MM.1S (cell line): ENCODE measurements around the gene HSD11B1L.

Experiments
- DNase-seq: peaks from one replicate; pipeline ENCODE4 v3.0.0-alpha.2; 2015
- H2AFZ ChIP-seq: fragments of 300-600 bp; sonication (generic); 2 replicates; pipeline ENCODE4 v1.6.0; 2016; ENCODE audit warnings: antibody characterized with exemption, low read length
- H3F3A ChIP-seq: fragments of 300-600 bp; sonication (generic); 2 replicates; pipeline ENCODE4 v1.6.1; 2016; ENCODE audit warnings: mild to moderate bottlenecking, antibody characterized with exemption, low read length, moderate library complexity, mixed read lengths; ENCODE audit not compliant: insufficient read depth
- H3K27ac ChIP-seq: fragments of 300-600 bp; sonication (generic); 2 replicates; pipeline ENCODE4 v1.5.1; 2016; ENCODE audit warnings: mild to moderate bottlenecking, low read length
- H3K27me3 ChIP-seq: fragments of 300-600 bp; sonication (generic); replicated peaks from 2 replicates; pipeline ENCODE4 v1.6.0; 2016; ENCODE audit warnings: low read length; ENCODE audit not compliant: insufficient read depth
- H3K36me3 ChIP-seq: fragments of 300-600 bp; sonication (generic); replicated peaks from 2 replicates; pipeline ENCODE4 v1.6.1; 2016; ENCODE audit warnings: mild to moderate bottlenecking, low read length, mixed read lengths; ENCODE audit not compliant: insufficient read depth
- H3K4me1 ChIP-seq: fragments of 300-600 bp; sonication (generic); 2 replicates; pipeline ENCODE4 v1.6.1; 2016; ENCODE audit warnings: low read length, mixed read lengths
- H3K4me2 ChIP-seq: fragments of 300-600 bp; sonication (generic); 2 replicates; pipeline ENCODE4 v1.6.0; 2016; ENCODE audit warnings: low read depth, low read length
- H3K4me3 ChIP-seq: fragments of 300-600 bp; sonication (generic); 2 replicates; pipeline ENCODE4 v1.5.1; 2016; ENCODE audit warnings: low read length, mixed read lengths
- H3K79me2 ChIP-seq: fragments of 300-600 bp; sonication (generic); 2 replicates; pipeline ENCODE4 v1.6.1; 2016; ENCODE audit warnings: mixed run types, low read length, mixed read lengths
- H3K9ac ChIP-seq: fragments of 300-600 bp; sonication (generic); 2 replicates; pipeline ENCODE4 v1.6.1; 2016; ENCODE audit warnings: low read length, mixed read lengths
- H3K9me2 ChIP-seq: fragments of 300-600 bp; sonication (generic); replicated peaks from 2 replicates; pipeline ENCODE4 v1.6.1; 2016; ENCODE audit warnings: mild to moderate bottlenecking, low read length, mixed read lengths; ENCODE audit not compliant: insufficient read depth
- H3K9me3 ChIP-seq: fragments of 300-600 bp; sonication (generic); replicated peaks from 2 replicates; pipeline ENCODE4 v1.6.1; 2016; ENCODE audit warnings: mild to moderate bottlenecking, low read length, mixed read lengths; ENCODE audit not compliant: insufficient read depth
- H4K20me1 ChIP-seq: fragments of 300-600 bp; sonication (generic); 2 replicates; pipeline ENCODE4 v1.6.1; 2016; ENCODE audit warnings: mild to moderate bottlenecking, low read length, moderate library complexity, mixed read lengths; ENCODE audit not compliant: insufficient read depth
- CTCF ChIP-seq: fragments of 300-600 bp; sonication (generic); IDR thresholded peaks from 2 replicates; pipeline ENCODE4 v1.5.1; 2016; ENCODE audit warnings: antibody characterized with exemption, low read length, mixed read lengths
- EZH2 ChIP-seq: fragments of 300-600 bp; sonication (generic); optimal IDR thresholded peaks from 2 replicates; pipeline ENCODE3; 2017; ENCODE audit warnings: low read depth, mild to moderate bottlenecking, antibody characterized with exemption, low read length, mixed read lengths
- EZH2phosphoT487 ChIP-seq: fragments of 300-600 bp; sonication (generic); IDR thresholded peaks from 2 replicates; pipeline ENCODE4 v1.6.1; 2018; ENCODE audit warnings: antibody characterized with exemption, low read length

HSD11B1L gene

GRCh38 chr19:5651361-5651760, 29.5 kb upstream of the HSD11B1L start:
- no peaks in the 10 kb centered on the region for H3K4me1 ChIP-seq
- H3K27me3 ChIP-seq, result no peaks in the 10 kb centered on the region
- H3K9ac ChIP-seq, result no peak overlapping the region
- no peak overlapping the region for H2AFZ ChIP-seq
- no peak for DNase-seq
- no peak for TF ChIP-seq EZH2phosphoT487
- TF ChIP-seq EZH2, result no peak
- no peak for TF ChIP-seq CTCF
- no peak overlapping the region for H3K4me3 ChIP-seq
- no peaks in the 10 kb centered on the region for H3K9me2 ChIP-seq
- no peak overlapping the region for H3K4me2 ChIP-seq
- no peaks in the 10 kb centered on the region for H3F3A ChIP-seq
- peaks cover 67% of the 10 kb centered on the region for H3K79me2 ChIP-seq
- no peaks in the 10 kb centered on the region for H3K9me3 ChIP-seq
- peaks cover 15% of the 10 kb centered on the region for H4K20me1 ChIP-seq
- no peak overlapping the region for H3K27ac ChIP-seq
- H3K36me3 ChIP-seq, result peaks cover 67% of the 10 kb centered on the region

- peaks cover 9% of the 10 kb centered on the region; the same call in 1 of the 2 replicates for H4K20me1 ChIP-seq
- H3K27me3 ChIP-seq, result no peaks in the 10 kb centered on the region
- no peaks in the 10 kb centered on the region for H3K9me3 ChIP-seq
- H3K9ac ChIP-seq, result no peak overlapping the region
- H3K36me3 ChIP-seq, result peaks cover 62% of the 10 kb centered on the region
- H3K9me2 ChIP-seq, result no peaks in the 10 kb centered on the region
- H3K4me3 ChIP-seq, result no peak overlapping the region
- H3K27ac ChIP-seq, result no peak overlapping the region
- no peaks in the 10 kb centered on the region for H3K4me1 ChIP-seq
- peaks cover 62% of the 10 kb centered on the region for H3K79me2 ChIP-seq
- no peak for DNase-seq
- H3F3A ChIP-seq, result no peaks in the 10 kb centered on the region
- no peak overlapping the region for H3K4me2 ChIP-seq
- no peak overlapping the region for H2AFZ ChIP-seq
- TF ChIP-seq EZH2phosphoT487, result no peak
Observed at GRCh38 chr19:5652261-5652660, 28.6 kb upstream of the HSD11B1L start.

GRCh38 chr19:5654931-5655330, 25.9 kb upstream of the HSD11B1L start:
- H3K27me3 ChIP-seq, result no peaks in the 10 kb centered on the region
- no peaks in the 10 kb centered on the region for H3F3A ChIP-seq
- no peak overlapping the region for H3K9ac ChIP-seq
- H3K9me2 ChIP-seq, result no peaks in the 10 kb centered on the region
- no peaks in the 10 kb centered on the region for H4K20me1 ChIP-seq
- no peak overlapping the region for H3K4me3 ChIP-seq
- DNase-seq, result no peak
- H3K27ac ChIP-seq, result no peak overlapping the region
- peaks cover 47% of the 10 kb centered on the region for H3K36me3 ChIP-seq
- no peaks in the 10 kb centered on the region for H3K9me3 ChIP-seq
- no peak overlapping the region for H3K4me2 ChIP-seq
- no peaks in the 10 kb centered on the region for H3K4me1 ChIP-seq
- peaks cover 53% of the 10 kb centered on the region for H3K79me2 ChIP-seq
- TF ChIP-seq EZH2phosphoT487 (no peak), CTCF (no peak), EZH2 (no peak)
- no peak overlapping the region for H2AFZ ChIP-seq

GRCh38 chr19:5655412-5655811, 25.4 kb upstream of the HSD11B1L start:
- Histone ChIP-seq H3K4me1 (no peaks in the 10 kb centered on the region), H3K4me2 (no peak overlapping the region), H3F3A (no peaks in the 10 kb centered on the region), H3K79me2 (peaks cover 55% of the 10 kb centered on the region), H2AFZ (no peak overlapping the region), H3K9ac (no peak overlapping the region), H3K9me2 (no peaks in the 10 kb centered on the region), H3K4me3 (no peak overlapping the region), H4K20me1 (no peaks in the 10 kb centered on the region), H3K27me3 (no peaks in the 10 kb centered on the region), H3K27ac (no peak overlapping the region), H3K9me3 (no peaks in the 10 kb centered on the region), H3K36me3 (peaks cover 43% of the 10 kb centered on the region; the same call in 1 of the 2 replicates)
- DNase-seq, result no peak
- no peak for TF ChIP-seq EZH2phosphoT487
- no peak for TF ChIP-seq CTCF
- TF ChIP-seq EZH2, result no peak
